Loucy (cell line): ENCODE measurements around the gene INSYN2A.

Experiments used
- H2AFZ ChIP-seq: fragments of 200-600 bp; sonication (generic); 2 replicates; pipeline ENCODE4 v1.6.0; 2016; ENCODE audit warnings: antibody characterized with exemption, mild to moderate bottlenecking, low read length, moderate library complexity
- H3F3A ChIP-seq: fragments of 200-600 bp; 2 replicates; pipeline ENCODE4 v1.6.0; 2016; ENCODE audit warnings: antibody characterized with exemption, low read depth, mild to moderate bottlenecking
- H3K27me3 ChIP-seq: fragments of 200-600 bp; sonication (generic); 2 replicates; pipeline ENCODE4 v1.6.1; 2014; ENCODE audit warnings: low read length, mild to moderate bottlenecking; ENCODE audit not compliant: insufficient read depth, poor library complexity, severe bottlenecking
- H3K36me3 ChIP-seq: fragments of 200-600 bp; sonication (generic); 2 replicates; pipeline ENCODE4 v1.6.1; 2016; ENCODE audit warnings: low read length; ENCODE audit not compliant: insufficient read depth
- H3K4me1 ChIP-seq: fragments of 200-600 bp; sonication (generic); 2 replicates; pipeline ENCODE4 v1.5.1; 2014; ENCODE audit warnings: low read length, mild to moderate bottlenecking; ENCODE audit not compliant: insufficient read depth, poor library complexity, severe bottlenecking
- H3K4me2 ChIP-seq: fragments of 200-600 bp; sonication (generic); 2 replicates; pipeline ENCODE4 v1.6.0; 2014; ENCODE audit warnings: antibody characterized with exemption, low read length, low read depth, mild to moderate bottlenecking; ENCODE audit not compliant: poor library complexity, severe bottlenecking
- H3K4me3 ChIP-seq: fragments of 200-600 bp; sonication (generic); 2 replicates; pipeline ENCODE4 v1.5.1; 2014; ENCODE audit warnings: low read length, mild to moderate bottlenecking, mixed read lengths; ENCODE audit not compliant: poor library complexity, severe bottlenecking
- H3K79me2 ChIP-seq: fragments of 200-600 bp; sonication (generic); 2 replicates; pipeline ENCODE4 v1.6.1; 2014; ENCODE audit warnings: low read length; ENCODE audit not compliant: insufficient read depth
- H3K9ac ChIP-seq: fragments of 200-600 bp; sonication (generic); 2 replicates; pipeline ENCODE4 v1.6.0; 2014; ENCODE audit warnings: mild to moderate bottlenecking, low read depth, low read length, moderate library complexity; ENCODE audit not compliant: poor library complexity, severe bottlenecking
- H3K9me2 ChIP-seq: fragments of 200-600 bp; sonication (generic); replicated peaks from 2 replicates; pipeline ENCODE4 v1.6.1; 2016; ENCODE audit warnings: low read depth, low read length, mixed read lengths
- H3K9me3 ChIP-seq: fragments of 200-600 bp; sonication (generic); 2 replicates; pipeline ENCODE4 v1.6.1; 2014; ENCODE audit warnings: mild to moderate bottlenecking, antibody characterized with exemption, low read length, low read depth; ENCODE audit not compliant: insufficient read depth
- H4K20me1 ChIP-seq: fragments of 200-600 bp; sonication (generic); 2 replicates; pipeline ENCODE4 v1.6.0; 2014; ENCODE audit warnings: antibody characterized with exemption, low read length, mild to moderate bottlenecking; ENCODE audit not compliant: insufficient read depth, poor library complexity, severe bottlenecking
- EZH2phosphoT487 ChIP-seq: fragments of 200-600 bp; IDR thresholded peaks from 2 replicates; pipeline ENCODE4 v1.6.1; 2018; ENCODE audit warnings: antibody characterized with exemption, mild to moderate bottlenecking, moderate library complexity, borderline replicate concordance
- TF ChIP-seq, protein P1 (sequence below): fragments of 200-600 bp; sonication (generic); conservative IDR thresholded peaks from 2 replicates; pipeline ENCODE4 v1.5.1; 2014; ENCODE audit warnings: mild to moderate bottlenecking, antibody characterized with exemption, low read length

The INSYN2A gene

GRCh38 chr10:127207081-127207480 is 10.7 kb upstream of the INSYN2A start:
- TF ChIP-seq EZH2phosphoT487 = no peak
- TF ChIP-seq, protein P1, sequence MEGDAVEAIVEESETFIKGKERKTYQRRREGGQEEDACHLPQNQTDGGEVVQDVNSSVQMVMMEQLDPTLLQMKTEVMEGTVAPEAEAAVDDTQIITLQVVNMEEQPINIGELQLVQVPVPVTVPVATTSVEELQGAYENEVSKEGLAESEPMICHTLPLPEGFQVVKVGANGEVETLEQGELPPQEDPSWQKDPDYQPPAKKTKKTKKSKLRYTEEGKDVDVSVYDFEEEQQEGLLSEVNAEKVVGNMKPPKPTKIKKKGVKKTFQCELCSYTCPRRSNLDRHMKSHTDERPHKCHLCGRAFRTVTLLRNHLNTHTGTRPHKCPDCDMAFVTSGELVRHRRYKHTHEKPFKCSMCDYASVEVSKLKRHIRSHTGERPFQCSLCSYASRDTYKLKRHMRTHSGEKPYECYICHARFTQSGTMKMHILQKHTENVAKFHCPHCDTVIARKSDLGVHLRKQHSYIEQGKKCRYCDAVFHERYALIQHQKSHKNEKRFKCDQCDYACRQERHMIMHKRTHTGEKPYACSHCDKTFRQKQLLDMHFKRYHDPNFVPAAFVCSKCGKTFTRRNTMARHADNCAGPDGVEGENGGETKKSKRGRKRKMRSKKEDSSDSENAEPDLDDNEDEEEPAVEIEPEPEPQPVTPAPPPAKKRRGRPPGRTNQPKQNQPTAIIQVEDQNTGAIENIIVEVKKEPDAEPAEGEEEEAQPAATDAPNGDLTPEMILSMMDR = no peak
- Histone ChIP-seq H3K9me2 (no peaks in the 10 kb centered on the region), H3K4me2 (no peak overlapping the region), H4K20me1 (no peaks in the 10 kb centered on the region), H3K9me3 (no peaks in the 10 kb centered on the region), H3K36me3 (no peaks in the 10 kb centered on the region), H3K79me2 (no peaks in the 10 kb centered on the region), H3K9ac (no peak overlapping the region), H3F3A (no peaks in the 10 kb centered on the region), H3K27me3 (no peaks in the 10 kb centered on the region), H2AFZ (no peak overlapping the region), H3K4me3 (no peak overlapping the region), H3K4me1 (no peaks in the 10 kb centered on the region)

DNA sequence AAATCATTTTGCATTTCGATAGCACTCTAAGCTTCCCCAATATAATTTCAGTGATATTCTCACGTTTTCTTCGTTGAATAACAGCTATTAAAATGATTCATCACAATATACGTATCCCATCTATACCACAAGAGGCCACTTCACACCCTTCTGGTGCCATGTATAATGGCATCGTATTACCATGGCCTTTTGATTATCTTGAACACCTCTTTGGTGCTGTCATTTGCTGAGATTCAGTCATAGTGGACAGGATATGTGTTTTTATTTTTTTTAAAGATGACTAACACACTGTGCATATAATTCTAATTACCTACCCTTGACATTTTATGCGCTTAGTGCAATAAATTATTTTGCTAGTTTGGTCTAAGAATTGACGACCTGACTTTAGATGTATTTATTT is 6.7 kb upstream of the INSYN2A start:
- Histone ChIP-seq H3K9me2 (no peaks in the 10 kb centered on the region), H3K4me3 (no peak overlapping the region), H3K4me1 (no peaks in the 10 kb centered on the region), H3K27me3 (no peaks in the 10 kb centered on the region), H3K36me3 (no peaks in the 10 kb centered on the region), H2AFZ (no peak overlapping the region), H3K79me2 (no peaks in the 10 kb centered on the region), H3K9ac (no peak overlapping the region), H4K20me1 (no peaks in the 10 kb centered on the region), H3K4me2 (no peak overlapping the region), H3K9me3 (no peaks in the 10 kb centered on the region; the same call in 1 of the 2 replicates), H3F3A (no peaks in the 10 kb centered on the region)
- TF ChIP-seq, protein P1 = no peak
- TF ChIP-seq EZH2phosphoT487 = no peak

DNA sequence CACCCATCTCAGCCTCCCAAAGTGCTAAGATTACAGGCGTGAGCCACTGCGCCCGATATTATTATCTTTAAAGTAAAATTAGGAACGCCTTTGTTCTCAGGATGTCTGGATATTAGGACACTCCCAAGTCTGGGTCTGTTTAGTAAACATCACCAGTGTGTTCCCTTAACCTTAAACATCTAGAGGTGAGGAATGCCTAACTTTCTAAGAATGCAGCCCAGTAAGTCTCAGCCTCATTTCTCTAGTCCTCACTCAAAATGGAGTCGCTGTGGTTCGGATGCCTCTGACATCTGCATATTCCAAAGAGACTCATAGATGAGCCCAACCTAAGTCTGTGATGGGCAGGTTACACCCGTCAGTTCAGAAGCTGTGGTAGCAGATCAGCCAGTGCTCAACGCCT is 4.3 kb upstream of the INSYN2A start:
- no peaks in the 10 kb centered on the region for H3K36me3 ChIP-seq
- H3K4me1 ChIP-seq = no peaks in the 10 kb centered on the region
- H3K9me3 ChIP-seq = no peaks in the 10 kb centered on the region; the same call in 1 of the 2 replicates
- H4K20me1 ChIP-seq = no peaks in the 10 kb centered on the region
- no peaks in the 10 kb centered on the region for H3F3A ChIP-seq
- H3K4me2 ChIP-seq = no peak overlapping the region
- H3K9ac ChIP-seq = no peak overlapping the region
- TF ChIP-seq, protein P1 = no peak
- TF ChIP-seq EZH2phosphoT487 = no peak
- no peaks in the 10 kb centered on the region for H3K79me2 ChIP-seq
- no peaks in the 10 kb centered on the region for H3K27me3 ChIP-seq
- no peak overlapping the region for H2AFZ ChIP-seq
- H3K9me2 ChIP-seq = no peaks in the 10 kb centered on the region
- no peak overlapping the region for H3K4me3 ChIP-seq
